Keratinocyte (primary cell): ENCODE results near the gene NKIRAS1. TPM values are rescaled to one million over a fixed set of nuclear protein-coding genes. Genes with fewer than 3 reads are reported as not detected.

Experiments used
- DNase-seq: peaks from one replicate; pipeline ENCODE4 v3.0.0-alpha.2; 2011; ENCODE audit warnings: low read depth, missing footprints, low spot score
- FAIRE-seq: peaks from 2 replicates; lab custom pipeline; 2011; peaks lifted over from hg19 to GRCh38; lab: Jason Lieb, UNC
- H2AFZ ChIP-seq: 2 replicates; pipeline ENCODE4 v1.6.0; 2012; ENCODE audit warnings: low read length, control low read depth, inconsistent platforms; ENCODE audit not compliant: control insufficient read depth
- H3K27ac ChIP-seq: 2 replicates; pipeline ENCODE4 v1.5.1; 2011; ENCODE audit warnings: low read length; ENCODE audit not compliant: control insufficient read depth, insufficient read depth
- H3K27me3 ChIP-seq: 3 replicates; pipeline ENCODE4 v1.6.0; 2011; ENCODE audit warnings: low read length; ENCODE audit not compliant: control insufficient read depth, insufficient read depth; ENCODE audit errors: extremely low read depth
- H3K36me3 ChIP-seq, 2 experiments: 2 replicates in 1 of 2; 3 replicates in 1 of 2; pipeline ENCODE4 v1.5.1; 2011; ENCODE audit warnings: low read length in 2 of 2, mild to moderate bottlenecking in 1 of 2; ENCODE audit not compliant: control insufficient read depth in 2 of 2, insufficient read depth in 2 of 2; ENCODE audit errors: extremely low read depth in 1 of 2
- H3K4me1 ChIP-seq: 3 replicates; pipeline ENCODE4 v1.5.1; 2011; ENCODE audit warnings: low read length; ENCODE audit not compliant: control insufficient read depth, insufficient read depth; ENCODE audit errors: extremely low read depth
- H3K4me2 ChIP-seq: 3 replicates; pipeline ENCODE4 v1.6.0; 2011; ENCODE audit warnings: low read depth, low read length; ENCODE audit not compliant: control insufficient read depth, insufficient read depth; ENCODE audit errors: extremely low read depth
- H3K4me3 ChIP-seq, 3 experiments: fragments of 200-600 bp in 1 of 3; sonication (generic) in 1 of 3; 2 replicates in 2 of 3; 3 replicates in 1 of 3; pipeline ENCODE4 v1.5.1; 2011 to 2016; ENCODE audit warnings: low read length in 3 of 3, mild to moderate bottlenecking in 3 of 3, control low read depth in 2 of 3, inconsistent platforms in 1 of 3, low read depth in 1 of 3, mixed read lengths in 1 of 3, mixed run types in 1 of 3, moderate library complexity in 1 of 3; ENCODE audit not compliant: control insufficient read depth in 2 of 3, insufficient read depth in 2 of 3; ENCODE audit errors: extremely low read depth in 1 of 3
- H3K79me2 ChIP-seq: 2 replicates; pipeline ENCODE4 v1.6.0; 2012; ENCODE audit warnings: low read length; ENCODE audit not compliant: control insufficient read depth, insufficient read depth
- H3K9ac ChIP-seq: 3 replicates; pipeline ENCODE4 v1.6.0; 2011; ENCODE audit warnings: low read length; ENCODE audit not compliant: control insufficient read depth, insufficient read depth; ENCODE audit errors: extremely low read depth
- H3K9me1 ChIP-seq: 3 replicates; pipeline ENCODE4 v1.6.0; 2011; ENCODE audit warnings: low read length; ENCODE audit not compliant: control insufficient read depth, insufficient read depth; ENCODE audit errors: extremely low read depth
- H3K9me3 ChIP-seq: 2 replicates; pipeline ENCODE4 v1.5.1; 2012; ENCODE audit warnings: low read depth, low read length; ENCODE audit not compliant: control insufficient read depth
- H4K20me1 ChIP-seq: 3 replicates; pipeline ENCODE4 v1.6.0; 2011; ENCODE audit warnings: low read length; ENCODE audit not compliant: control insufficient read depth, insufficient read depth; ENCODE audit errors: extremely low read depth
- CTCF ChIP-seq, 3 experiments: IDR thresholded peaks in 1 of 3; conservative IDR thresholded peaks in 1 of 3; optimal IDR thresholded peaks in 1 of 3; 2 replicates in 2 of 3; 3 replicates in 1 of 3; pipeline versions ENCODE3 to v1.5.1; 2011; ENCODE audit warnings: low read length in 3 of 3, mild to moderate bottlenecking in 3 of 3, moderate library complexity in 2 of 3, control low read depth in 1 of 3, inconsistent platforms in 1 of 3; ENCODE audit not compliant: insufficient read depth in 2 of 3; ENCODE audit errors: extremely low read depth in 1 of 3
- EZH2 ChIP-seq: IDR thresholded peaks from one replicate; pipeline ENCODE4 v1.6.1; 2012; ENCODE audit warnings: inconsistent platforms, mild to moderate bottlenecking, low read length, moderate library complexity
- dilution Hi-C: fragments of 300-500 bp; cut with MboI; formaldehyde crosslinking; loops from one replicate; pipeline ENCODE4 v1.7.0; 2020; ENCODE audit warnings: low sequenced_read_pairs; ENCODE audit not compliant: extremely low pct_ligation_motif_present
- polyA plus RNA-seq, 5 experiments: library from polyadenylated mRNA; depleted of rRNA in 3 of 5; stranded (reverse) in 3 of 5; stranded (forward) in 1 of 5; unstranded in 1 of 5; fragments of >200 nt; gene quantifications; 1 replicate in 1 of 5; 2 replicates in 3 of 5; 3 replicates in 1 of 5; pipeline versions ENCODE4 v1.2.1 to v1.2.3, GENCODE V29; 2011 to 2012; ENCODE audit warnings: missing spikeins in 2 of 5, low read depth in 1 of 5, low replicate concordance in 1 of 5

Gene NKIRAS1
- polyA plus RNA-seq, 1 donor (not counting 4 experiments of a cell fraction or from before 2014, with no cell fraction given), result 10.7 TPM

- dilution Hi-C loops, result no loop called here
- no peak overlapping the region for H3K9ac ChIP-seq
- H3K9me1 ChIP-seq, result no peaks in the 10 kb centered on the region
- H3K27me3 ChIP-seq, result no peaks in the 10 kb centered on the region
- no peak for FAIRE-seq
- H3K4me3 ChIP-seq, result no peak overlapping the region
- H2AFZ ChIP-seq, result no peak overlapping the region
- H4K20me1 ChIP-seq, result no peaks in the 10 kb centered on the region
- peaks cover 25% of the 10 kb centered on the region for H3K4me1 ChIP-seq
- TF ChIP-seq CTCF (optimal IDR thresholded peaks at IDR 0.05 in 1 of 3, IDR thresholded peaks at IDR 0.05 in 1 of 3, conservative IDR thresholded peaks at IDR 0.05 in 1 of 3; ENCODE audit: extremely low read depth in 1 of 3, insufficient read depth in 2 of 3, low read length in 3 of 3) (no peak), EZH2 (no peak)
- no peaks in the 10 kb centered on the region for H3K36me3 ChIP-seq
- no peaks in the 10 kb centered on the region for H3K9me3 ChIP-seq
- H3K27ac ChIP-seq, result no peak overlapping the region
- H3K79me2 ChIP-seq, result peaks cover 44% of the 10 kb centered on the region
- DNase-seq, result no peak
- H3K4me2 ChIP-seq, result no peak overlapping the region
Observed at GRCh38 chr3:23952646-23953045, 35.9 kb upstream of the NKIRAS1 start.

GRCh38 chr3:23950293-23950692 lies 33.5 kb upstream of the NKIRAS1 start:
- no peak for FAIRE-seq
- Histone ChIP-seq H3K9ac (no peak overlapping the region), H3K4me2 (peak overlapping the region; percentile 34), H3K36me3 (no peaks in the 10 kb centered on the region), H3K9me3 (no peaks in the 10 kb centered on the region), H3K79me2 (peaks cover 44% of the 10 kb centered on the region), H4K20me1 (no peaks in the 10 kb centered on the region), H3K4me3 (peak overlapping the region in 1 of 3 experiments; percentile 36), H3K27ac (no peak overlapping the region), H3K9me1 (no peaks in the 10 kb centered on the region), H3K27me3 (no peaks in the 10 kb centered on the region), H2AFZ (no peak overlapping the region), H3K4me1 (peaks cover 37% of the 10 kb centered on the region)
- dilution Hi-C loops, result no loop called here
- TF ChIP-seq EZH2 (no peak), CTCF (optimal IDR thresholded peaks at IDR 0.05 in 1 of 3, IDR thresholded peaks at IDR 0.05 in 1 of 3, conservative IDR thresholded peaks at IDR 0.05 in 1 of 3; ENCODE audit: extremely low read depth in 1 of 3, insufficient read depth in 2 of 3, low read length in 3 of 3) (no peak)
- no peak for DNase-seq
